ENCODE data around the gene AGER.

The AGER gene

GRCh38 chr6:32158052-32158451 is 26.0 kb downstream of the AGER start:
- no peak overlapping the region for H3K9ac ChIP-seq
- no peaks in the 10 kb centered on the region for H3K9me3 ChIP-seq
- H3K36me3 ChIP-seq: peaks cover 56% of the 10 kb centered on the region
- H3K4me2 ChIP-seq: no peak overlapping the region
- TF ChIP-seq Cebpa-rat (IDR thresholded peaks at IDR 0.05): no peak
- H3K27ac ChIP-seq: no peak overlapping the region
- 0 out of 2 replicates have a peak, but pooled peaks cover 11% of the 10 kb centered on the region for H4K20me1 ChIP-seq
- H3K4me1 ChIP-seq: peaks cover 23% of the 10 kb centered on the region
- no peak overlapping the region for H3K4me3 ChIP-seq
- no peaks in the 10 kb centered on the region for H3K27me3 ChIP-seq

GRCh38 chr6:32156891-32157290 is 27.2 kb downstream of the AGER start:
- Histone ChIP-seq H3K4me3 (no peak overlapping the region), H3K36me3 (peaks cover 44% of the 10 kb centered on the region), H3K27ac (no peak overlapping the region), H3K9ac (no peak overlapping the region), H3K4me2 (no peak overlapping the region), H3K27me3 (no peaks in the 10 kb centered on the region), H3K4me1 (peaks cover 35% of the 10 kb centered on the region), H3K9me3 (no peaks in the 10 kb centered on the region), H4K20me1 (0 out of 2 replicates have a peak, but pooled peaks cover 11% of the 10 kb centered on the region)
- TF ChIP-seq Cebpa-rat (IDR thresholded peaks at IDR 0.05): no peak

GRCh38 chr6:32154514-32155161 is 29.4 kb downstream of the AGER start:
- TF ChIP-seq Cebpa-rat (IDR thresholded peaks at IDR 0.05): no peak
- Histone ChIP-seq H4K20me1 (0 out of 2 replicates have a peak, but pooled peaks cover 11% of the 10 kb centered on the region), H3K4me1 (peaks cover 36% of the 10 kb centered on the region), H3K9me3 (no peaks in the 10 kb centered on the region), H3K9ac (peak overlapping the region; percentile 81), H3K4me2 (peak overlapping the region; percentile 96), H3K4me3 (peak overlapping the region; percentile 89), H3K27me3 (no peaks in the 10 kb centered on the region), H3K27ac (peak overlapping the region; percentile 78), H3K36me3 (peaks cover 39% of the 10 kb centered on the region)

- H3K36me3 ChIP-seq: peaks cover 34% of the 10 kb centered on the region
- H4K20me1 ChIP-seq: 0 out of 2 replicates have a peak, but pooled peaks cover 11% of the 10 kb centered on the region
- TF ChIP-seq Cebpa-rat (IDR thresholded peaks at IDR 0.05): no peak
- peaks cover 36% of the 10 kb centered on the region for H3K4me1 ChIP-seq
- peak within 1 kb of the TSS; percentile 81 for H3K9ac ChIP-seq
- H3K27ac ChIP-seq: peak within 1 kb of the TSS; percentile 78
- H3K4me2 ChIP-seq: peak within 1 kb of the TSS; percentile 96
- H3K27me3 ChIP-seq: peaks cover under 1% of the 10 kb centered on the region; the same call in 1 of the 2 replicates
- H3K4me3 ChIP-seq: peak within 1 kb of the TSS; percentile 89
- peaks cover 3% of the 10 kb centered on the region for H3K9me3 ChIP-seq
Measured at GRCh38 chr6:32153564-32154513, 30.2 kb downstream of the AGER start, which contains the start of gene PPT2. Gene PPT2, plus strand, starts transcription at chr6:32154141. Its CDS starts 454 bp downstream, at chr6:32154595.

DNA sequence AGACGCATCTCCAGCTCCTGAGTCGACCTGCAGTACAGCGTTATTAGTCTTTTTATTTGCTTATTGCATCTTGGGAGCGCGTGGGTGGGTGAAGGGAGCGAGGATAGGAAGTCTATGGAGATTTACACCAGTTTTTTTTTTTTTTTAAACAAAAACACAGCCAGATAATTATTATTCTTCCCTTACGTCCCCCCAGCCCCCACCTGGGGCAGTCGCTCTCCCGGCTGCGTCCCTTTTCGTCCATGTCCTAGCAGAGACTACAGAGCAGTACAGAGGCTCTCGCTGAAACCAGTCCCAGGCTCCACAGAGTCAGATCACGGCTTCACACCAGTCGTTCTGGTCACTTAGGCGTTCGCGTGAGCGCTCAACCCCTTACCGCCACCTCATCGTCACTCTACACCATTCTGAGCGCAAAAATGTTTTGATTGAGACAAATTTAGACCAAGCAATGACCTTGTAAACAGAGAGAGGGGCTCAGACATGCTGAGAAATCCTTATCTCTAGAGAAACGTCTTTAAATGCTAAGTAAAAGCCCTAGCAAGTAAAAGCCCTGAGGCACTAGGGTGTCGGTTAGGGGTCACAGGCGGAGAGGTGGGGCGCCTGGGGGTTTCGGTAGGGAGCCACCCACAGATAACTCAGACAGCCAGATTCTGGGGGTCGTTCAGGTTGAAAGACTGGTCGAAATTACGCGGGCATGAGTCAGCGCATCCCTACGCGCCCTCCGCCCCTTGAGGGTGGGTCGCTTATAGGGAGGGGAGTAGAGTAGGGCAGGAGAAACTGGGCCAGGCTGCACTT is 31.1 kb downstream of the AGER start:
- peak overlapping the region; percentile 96 for H3K4me2 ChIP-seq

DNA sequence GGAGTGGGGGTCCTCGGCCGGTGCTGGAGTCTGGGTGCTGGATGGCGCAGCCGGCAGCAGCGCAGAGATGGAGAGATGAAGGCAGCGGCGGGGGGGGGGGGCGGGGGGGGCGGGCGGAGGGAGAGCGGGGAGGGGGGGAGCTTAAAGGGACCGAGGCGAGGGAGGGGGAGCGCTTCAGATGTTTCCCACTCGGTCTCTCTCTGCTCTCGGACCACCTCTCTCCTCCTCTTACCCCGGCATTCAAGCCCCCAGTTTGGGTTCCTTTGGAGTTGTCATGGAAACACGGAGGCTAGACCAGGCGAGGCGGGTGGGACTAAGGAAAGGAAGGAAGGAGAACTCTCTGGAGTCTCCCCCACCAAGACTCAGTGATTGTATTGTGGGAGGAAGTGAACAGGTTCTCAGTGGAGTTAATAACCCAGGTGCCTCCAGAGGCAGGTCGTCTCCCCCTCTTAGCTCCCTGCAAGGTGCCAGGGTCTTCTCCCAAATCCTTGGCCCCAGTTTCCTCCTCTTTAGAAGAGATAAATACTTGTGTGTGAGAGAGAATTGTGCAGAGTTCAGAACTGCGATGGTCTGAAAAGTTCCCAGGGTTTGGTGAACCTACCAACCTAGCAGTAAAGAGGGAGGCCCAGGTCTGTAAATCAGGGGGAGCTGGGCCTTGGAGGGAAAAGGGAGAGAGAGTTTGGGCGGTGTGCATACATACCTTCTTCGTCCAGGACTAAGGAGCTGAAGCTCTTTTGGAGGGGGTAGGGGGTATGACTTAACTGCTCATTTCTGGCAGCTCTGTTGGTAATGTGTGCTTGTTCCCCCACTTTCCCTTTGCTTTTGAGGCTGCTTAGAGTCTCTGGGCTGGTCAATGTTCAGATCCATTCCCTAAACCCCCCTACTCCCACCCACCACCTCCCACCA is 31.9 kb downstream of the AGER start, which contains the start of gene PRRT1:
Gene PRRT1 (minus strand): TSS at position 77 of the 906 bp plus-strand sequence. CDS start 112 bp downstream, outside the sequence.
- Histone ChIP-seq H4K20me1 (0 out of 2 replicates have a peak, but pooled peaks cover 11% of the 10 kb centered on the region), H3K9ac (peak within 1 kb of the TSS; percentile 81; the same call in 1 of the 2 replicates), H3K36me3 (peaks cover 17% of the 10 kb centered on the region), H3K27me3 (peaks cover 8% of the 10 kb centered on the region; the same call in 1 of the 2 replicates), H3K4me3 (no peak within 1 kb of the TSS), H3K9me3 (peaks cover 7% of the 10 kb centered on the region), H3K4me2 (peak within 1 kb of the TSS; percentile 96), H3K27ac (no peak within 1 kb of the TSS), H3K4me1 (peaks cover 29% of the 10 kb centered on the region)
- no peak for TF ChIP-seq Cebpa-rat (IDR thresholded peaks at IDR 0.05)

More for the DNA sequence above, 31.1 kb downstream of the AGER start:
- peak overlapping the region; percentile 81 for H3K9ac ChIP-seq
- H3K27me3 ChIP-seq: peaks cover 8% of the 10 kb centered on the region; the same call in 1 of the 2 replicates
- H4K20me1 ChIP-seq: 0 out of 2 replicates have a peak, but pooled peaks cover 11% of the 10 kb centered on the region
- TF ChIP-seq Cebpa-rat (IDR thresholded peaks at IDR 0.05): no peak
- H3K4me3 ChIP-seq: peak overlapping the region; percentile 89
- H3K36me3 ChIP-seq: peaks cover 25% of the 10 kb centered on the region
- H3K4me1 ChIP-seq: peaks cover 29% of the 10 kb centered on the region
- peaks cover 7% of the 10 kb centered on the region for H3K9me3 ChIP-seq
- no peak overlapping the region for H3K27ac ChIP-seq

DNA sequence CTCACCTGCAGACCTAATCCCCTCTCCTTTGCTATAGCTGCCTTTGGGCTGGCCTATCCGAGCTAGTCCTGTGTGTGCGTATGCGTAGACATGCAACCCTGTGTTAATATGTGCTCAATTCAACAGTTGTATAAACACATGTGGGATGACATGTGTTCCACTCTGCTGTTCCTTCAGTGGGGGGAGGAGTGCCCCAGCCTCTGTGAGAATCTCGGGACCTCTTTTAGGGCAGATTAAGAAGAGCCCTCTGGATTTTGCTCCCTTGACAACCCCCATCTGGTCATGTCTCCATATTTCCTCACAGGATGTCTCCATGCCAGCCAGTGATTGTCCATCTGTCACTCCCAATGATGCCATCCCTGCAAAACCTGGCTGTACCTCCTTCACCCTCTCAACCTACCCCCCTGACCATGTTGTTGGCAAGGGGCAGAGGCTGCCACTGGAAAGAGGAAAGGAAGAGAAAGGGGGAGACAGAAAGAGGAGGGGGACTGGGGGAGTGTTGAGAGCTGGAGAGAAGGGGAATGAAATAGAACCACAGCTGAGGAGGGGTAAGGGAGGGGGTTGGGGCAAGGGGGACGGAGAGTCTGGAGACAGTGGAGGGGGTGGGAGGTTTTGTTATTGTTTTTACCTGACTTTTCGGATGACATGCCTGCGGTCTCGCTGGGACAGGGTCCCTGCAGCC is 32.7 kb downstream of the AGER start:
- no peak overlapping the region for H3K9ac ChIP-seq
- H3K4me2 ChIP-seq: 0 out of 2 replicates have a peak overlapping the region, but pooled peaks have one; percentile 12
- peaks cover 9% of the 10 kb centered on the region for H3K36me3 ChIP-seq
- no peak overlapping the region for H3K4me3 ChIP-seq
- H4K20me1 ChIP-seq: 0 out of 2 replicates have a peak, but pooled peaks cover 11% of the 10 kb centered on the region
- TF ChIP-seq Cebpa-rat (IDR thresholded peaks at IDR 0.05): no peak
- peaks cover 29% of the 10 kb centered on the region for H3K4me1 ChIP-seq
- peaks cover 7% of the 10 kb centered on the region for H3K9me3 ChIP-seq
- no peak overlapping the region for H3K27ac ChIP-seq
- H3K27me3 ChIP-seq: peaks cover 8% of the 10 kb centered on the region; the same call in 1 of the 2 replicates
